ENCODE results near the gene TOPORS. TPM values are rescaled to one million over a fixed set of nuclear protein-coding genes. Genes with fewer than 3 reads are reported as not detected.

The TOPORS gene
- total RNA-seq, 2 experiments from 2014 or later: 16.2 to 17.4 TPM

DNA sequence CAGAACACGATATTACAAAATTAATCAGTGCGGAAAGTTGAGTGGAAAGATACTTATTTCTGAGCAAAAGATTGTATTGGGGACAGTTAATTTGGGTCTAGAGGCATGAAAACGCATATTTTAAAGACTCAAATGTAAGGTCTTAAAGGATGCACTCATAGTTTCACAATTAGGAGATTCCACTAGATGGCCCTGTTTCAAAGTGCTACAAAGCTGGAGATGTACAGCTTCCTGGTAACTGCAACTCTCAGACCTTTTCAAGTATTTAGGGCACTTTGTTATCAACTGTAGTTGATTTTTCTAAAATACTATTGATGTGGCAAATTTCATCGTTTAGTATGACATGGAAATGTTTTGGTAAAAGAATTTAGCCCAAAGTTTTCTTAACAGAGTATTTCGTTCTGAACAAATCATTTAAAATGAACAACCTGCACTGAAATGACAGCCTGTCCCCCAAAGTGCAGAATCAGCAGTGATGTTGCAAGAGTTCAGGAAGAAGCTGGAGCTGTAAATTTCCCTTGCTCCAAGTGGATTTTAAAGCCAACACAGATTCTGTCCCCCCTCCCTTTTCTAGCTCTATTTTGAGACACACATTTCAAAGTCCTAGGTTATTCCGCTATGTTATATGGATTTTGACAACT lies 36.8 kb upstream of the TOPORS start:
- Histone ChIP-seq H4K20me1 (ENCODE audit: insufficient read depth, low read length) (no peaks in the 10 kb centered on the region), H3K27ac (ENCODE audit: low read depth, low read length, poor library complexity, severe bottlenecking) (no peak overlapping the region), H3K9me2 (ENCODE audit: insufficient read depth, low read length) (no peaks in the 10 kb centered on the region), H3K36me3 (ENCODE audit: insufficient read depth, low read length) (no peaks in the 10 kb centered on the region), H3K4me1 (ENCODE audit: insufficient read depth, low read length, poor library complexity, severe bottlenecking) (no peaks in the 10 kb centered on the region), H3K79me2 (ENCODE audit: insufficient read depth, low read depth, low read length) (no peaks in the 10 kb centered on the region), H3K4me2 (ENCODE audit: low read length) (no peak overlapping the region), H2AFZ (ENCODE audit: low read length) (peak overlapping the region; percentile 22; the same call in 1 of the 2 replicates), H3K4me3 (ENCODE audit: low read depth, low read length, poor library complexity, severe bottlenecking) (no peak overlapping the region), H3K9me3 (ENCODE audit: low read length) (no peaks in the 10 kb centered on the region)
- POLR2A ChIA-PET: interaction anchor here (0.7 to 3.1 kb wide), 11 partner anchors 10 to 251 kb away, joined by 3 to 15 read pairs (median 3); partner anchors contain the start of gene NDUFB6
- CTCF ChIA-PET (ENCODE audit: unreplicated experiment): interaction anchor here (0.9 to 2.0 kb wide), 5 partner anchors 9 to 215 kb away, joined by 4 to 13 read pairs (median 4); no protein-coding TSS in a partner anchor
- peak; percentile 73 for DNase-seq (ENCODE audit: low spot score)
- intact Hi-C loops (cut with micrococcal nuclease; ENCODE audit: unreplicated experiment): loop anchor here (1.0 to 10.0 kb wide), 3 partner anchors 114 to 636 kb away; no protein-coding TSS in a partner anchor
- TF ChIP-seq CTCF (conservative IDR thresholded peaks at IDR 0.05; ENCODE audit: low read length) (peak; percentile 94), EZH2phosphoT487 (IDR thresholded peaks at IDR 0.05; ENCODE audit: borderline replicate concordance, low read depth, low read length) (no peak)
- no TSS peak for BruUV-seq (replicated peaks)

DNA sequence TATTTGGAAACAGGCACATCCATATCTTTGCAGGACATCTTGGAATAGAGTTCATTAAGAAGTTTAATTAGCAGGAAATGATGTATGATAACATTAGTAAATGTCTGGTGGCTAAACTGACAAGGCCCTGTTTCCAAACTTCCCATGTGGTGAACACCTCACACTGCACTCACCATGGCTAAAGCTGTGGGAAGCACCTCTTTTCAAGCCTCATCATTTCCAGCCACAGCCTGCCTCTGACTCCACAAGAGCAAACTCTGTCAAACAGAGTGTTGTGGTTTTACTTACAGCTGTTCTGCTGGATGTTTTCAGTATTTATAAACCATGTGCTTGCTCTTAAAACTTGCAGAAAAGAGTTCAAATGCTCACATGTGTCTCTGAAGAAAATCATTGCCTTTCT lies 35.5 kb upstream of the TOPORS start:
- no peaks in the 10 kb centered on the region for H3K36me3 ChIP-seq (ENCODE audit: insufficient read depth, low read length)
- no peak overlapping the region for H2AFZ ChIP-seq (ENCODE audit: low read length)
- no peak overlapping the region for H3K27ac ChIP-seq (ENCODE audit: low read depth, low read length, poor library complexity, severe bottlenecking)
- CTCF ChIA-PET (ENCODE audit: unreplicated experiment): interaction anchor here (0.9 kb wide), 1 partner anchor 113 kb away, joined by 3 read pairs; no protein-coding TSS in a partner anchor
- H3K79me2 ChIP-seq (ENCODE audit: insufficient read depth, low read depth, low read length): no peaks in the 10 kb centered on the region
- no peak for DNase-seq (ENCODE audit: low spot score)
- no peak overlapping the region for H3K4me2 ChIP-seq (ENCODE audit: low read length)
- H3K9me2 ChIP-seq (ENCODE audit: insufficient read depth, low read length): no peaks in the 10 kb centered on the region
- no peaks in the 10 kb centered on the region for H3K9me3 ChIP-seq (ENCODE audit: low read length)
- TF ChIP-seq CTCF (conservative IDR thresholded peaks at IDR 0.05; ENCODE audit: low read length): no peak
- TF ChIP-seq EZH2phosphoT487 (IDR thresholded peaks at IDR 0.05; ENCODE audit: borderline replicate concordance, low read depth, low read length): no peak
- H3K4me1 ChIP-seq (ENCODE audit: insufficient read depth, low read length, poor library complexity, severe bottlenecking): no peaks in the 10 kb centered on the region
- H4K20me1 ChIP-seq (ENCODE audit: insufficient read depth, low read length): no peaks in the 10 kb centered on the region
- no TSS peak for BruUV-seq (replicated peaks)
- intact Hi-C loops (cut with micrococcal nuclease; ENCODE audit: unreplicated experiment): loop anchor here (2.0 to 10.0 kb wide), 2 partner anchors 115 to 637 kb away; no protein-coding TSS in a partner anchor
- H3K4me3 ChIP-seq (ENCODE audit: low read depth, low read length, poor library complexity, severe bottlenecking): no peak overlapping the region
- POLR2A ChIA-PET: interaction anchor here (0.5 to 1.3 kb wide), 4 partner anchors 13 to 205 kb away, joined by 3 to 4 read pairs (median 3); no protein-coding TSS in a partner anchor

DNA sequence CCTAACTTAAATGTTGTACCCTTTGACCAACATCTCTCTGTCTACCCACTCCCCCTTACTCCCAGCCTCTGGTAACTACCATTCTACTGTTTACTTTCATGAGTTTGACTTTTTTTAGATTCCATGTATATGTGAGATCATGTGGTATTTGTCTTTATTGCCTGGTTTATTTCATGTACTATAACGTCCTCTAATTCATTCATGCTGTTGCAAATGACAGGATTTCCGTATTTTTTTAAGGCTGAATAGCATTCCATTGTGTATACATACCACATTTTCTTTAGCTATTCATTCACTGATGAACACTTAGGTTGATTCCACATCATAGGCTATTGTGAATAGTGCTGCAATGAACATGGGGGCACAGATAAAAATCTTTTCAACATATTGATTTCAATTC lies 32.4 kb upstream of the TOPORS start:
- Histone ChIP-seq H3K36me3 (ENCODE audit: insufficient read depth, low read length) (no peaks in the 10 kb centered on the region), H3K79me2 (ENCODE audit: insufficient read depth, low read depth, low read length) (no peaks in the 10 kb centered on the region), H2AFZ (ENCODE audit: low read length) (no peak overlapping the region), H4K20me1 (ENCODE audit: insufficient read depth, low read length) (no peaks in the 10 kb centered on the region), H3K9me3 (ENCODE audit: low read length) (no peaks in the 10 kb centered on the region), H3K4me1 (ENCODE audit: insufficient read depth, low read length, poor library complexity, severe bottlenecking) (peaks cover 21% of the 10 kb centered on the region), H3K4me2 (ENCODE audit: low read length) (no peak overlapping the region), H3K4me3 (ENCODE audit: low read depth, low read length, poor library complexity, severe bottlenecking) (no peak overlapping the region), H3K9me2 (ENCODE audit: insufficient read depth, low read length) (no peaks in the 10 kb centered on the region), H3K27ac (ENCODE audit: low read depth, low read length, poor library complexity, severe bottlenecking) (no peak overlapping the region)
- no peak for DNase-seq (ENCODE audit: low spot score)
- intact Hi-C loops (cut with micrococcal nuclease; ENCODE audit: unreplicated experiment): loop anchor here (10.0 kb wide), 1 partner anchor 640 kb away; no protein-coding TSS in a partner anchor
- TF ChIP-seq EZH2phosphoT487 (IDR thresholded peaks at IDR 0.05; ENCODE audit: borderline replicate concordance, low read depth, low read length) (no peak), CTCF (conservative IDR thresholded peaks at IDR 0.05; ENCODE audit: low read length) (no peak)
- BruUV-seq (replicated peaks): no TSS peak
- ChIA-PET POLR2A (no interaction called here), CTCF (ENCODE audit: unreplicated experiment) (no interaction called here)

All from OCI-LY7 (cell line).